T-helper 1 cell treated with Interleukin-12 subunit alpha and Interleukin-12 subunit beta and Interleukin-4 antibody, amounts not matched to agents 30 ng/mL and 1 ng/mL, for 36 hours (primary cell): ENCODE measurements around the gene NTM. TPM values are rescaled to one million over a fixed set of nuclear protein-coding genes. Genes with fewer than 3 reads are reported as not detected.
"Not testable (repeated sequence)": the region's sequence is repeated elsewhere in the genome, so short reads cannot be mapped to it uniquely, and the experiment has no call there.

Experiments used
- intact Hi-C: fragments of 100-400 bp; cut with micrococcal nuclease; formaldehyde crosslinking; loops from one replicate; pipeline ENCODE4 v1.15.1; 2024
- total RNA-seq: library from RNA; stranded (reverse); gene quantifications from 2 replicates; pipeline ENCODE4 v1.2.3, GENCODE V29; 2022

NTM gene
- total RNA-seq, 1 donor from 2014 or later = not detected

GRCh38 chr11:132285631-132286030, 915.2 kb downstream of the NTM start:
- intact Hi-C loops = no loop called here

- intact Hi-C loops = no loop called here
Observed at GRCh38 chr11:132286106-132286505, 915.7 kb downstream of the NTM start.

- intact Hi-C loops = no loop called here
Observed at GRCh38 chr11:132288036-132288435, 917.6 kb downstream of the NTM start.

GRCh38 chr11:132289590-132290256, 919.3 kb downstream of the NTM start:
- intact Hi-C loops = no loop called here

GRCh38 chr11:132293586-132293985, 923.2 kb downstream of the NTM start:
- intact Hi-C loops = no loop called here

GRCh38 chr11:132296946-132297610, 926.7 kb downstream of the NTM start:
- intact Hi-C loops = no loop called here

GRCh38 chr11:132298357-132298756, 927.9 kb downstream of the NTM start:
- intact Hi-C loops = no loop called here

GRCh38 chr11:132300283-132300682, 929.9 kb downstream of the NTM start:
- intact Hi-C loops = no loop called here

GRCh38 chr11:132301465-132301864, 931.0 kb downstream of the NTM start:
- intact Hi-C loops = no loop called here

GRCh38 chr11:132301900-132302299, 931.5 kb downstream of the NTM start:
- intact Hi-C loops = no loop called here

GRCh38 chr11:132307309-132308020, 937.0 kb downstream of the NTM start:
- intact Hi-C loops = no loop called here

- intact Hi-C loops = no loop called here
Observed at GRCh38 chr11:132310390-132311375, 940.3 kb downstream of the NTM start.

GRCh38 chr11:132311703-132312102, 941.3 kb downstream of the NTM start:
- intact Hi-C loops = no loop called here

- intact Hi-C loops = no loop called here
Observed at GRCh38 chr11:132312161-132312560, 941.7 kb downstream of the NTM start.

- intact Hi-C loops = no loop called here
Observed at GRCh38 chr11:132312701-132313111, 942.3 kb downstream of the NTM start.

- intact Hi-C loops = no loop called here
Observed at GRCh38 chr11:132314911-132315455, 944.6 kb downstream of the NTM start.

- intact Hi-C loops = no loop called here
Observed at GRCh38 chr11:132315696-132316095, 945.3 kb downstream of the NTM start.

GRCh38 chr11:132318421-132319157, 948.2 kb downstream of the NTM start:
- intact Hi-C loops = no loop called here

GRCh38 chr11:132319419-132319818, 949.0 kb downstream of the NTM start:
- intact Hi-C loops = not testable (repeated sequence)

- intact Hi-C loops = no loop called here
Observed at GRCh38 chr11:132330515-132330914, 960.1 kb downstream of the NTM start.
